GM18951 (cell line): Measurements from ENCODE around the gene CGREF1.
"Not testable (repeated sequence)": the region's sequence is repeated elsewhere in the genome, so short reads cannot be mapped to it uniquely, and the experiment has no call there.

ENCODE experiments used
- POLR2A ChIP-seq: IDR thresholded peaks from 4 replicates; pipeline ENCODE4 v1.6.1; 2011; ENCODE audit warnings: mild to moderate bottlenecking; ENCODE audit not compliant: insufficient read length, insufficient read depth; ENCODE audit errors: extremely low read depth
- in situ Hi-C: fragments of 300-500 bp; cut with MboI; formaldehyde crosslinking; loops from one replicate; pipeline ENCODE4 v1.12.0; 2022; ENCODE audit warnings: low sequenced_read_pairs, mixed read lengths, inconsistent platforms; ENCODE audit not compliant: unreplicated experiment

The CGREF1 gene

GRCh38 chr2:27133195-27133875 is 14.4 kb upstream of the CGREF1 start:
- in situ Hi-C loops: no loop called here
- TF ChIP-seq POLR2A: no peak

GRCh38 chr2:27131429-27131828 is 12.5 kb upstream of the CGREF1 start:
- no peak for TF ChIP-seq POLR2A
- in situ Hi-C loops: no loop called here

GRCh38 chr2:27130396-27130795 is 11.5 kb upstream of the CGREF1 start:
- in situ Hi-C loops: no loop called here
- no peak for TF ChIP-seq POLR2A

GRCh38 chr2:27128668-27129571 is 10.0 kb upstream of the CGREF1 start:
- in situ Hi-C loops: no loop called here
- TF ChIP-seq POLR2A: no peak

- in situ Hi-C loops: no loop called here
- no peak for TF ChIP-seq POLR2A
These were observed 9.1 kb upstream of the CGREF1 start for GRCh38 chr2:27127883-27128667.

- in situ Hi-C loops: no loop called here
- TF ChIP-seq POLR2A: no peak
These were observed 7.4 kb upstream of the CGREF1 start for GRCh38 chr2:27126252-27126710.

- no peak for TF ChIP-seq POLR2A
These were observed 6.2 kb upstream of the CGREF1 start for GRCh38 chr2:27125104-27125503.

GRCh38 chr2:27123302-27124150 is 4.6 kb upstream of the CGREF1 start, which contains the start of gene ABHD1:
Gene ABHD1, plus strand, starts transcription at chr2:27123815. Its CDS starts 134 bp downstream, at chr2:27123949.
- in situ Hi-C loops: no loop called here
- no peak for TF ChIP-seq POLR2A

More at GRCh38 chr2:27125104-27125503, 6.2 kb upstream of the CGREF1 start:
- in situ Hi-C loops: no loop called here

- TF ChIP-seq POLR2A: no peak
- in situ Hi-C loops: no loop called here
These were observed 3.9 kb upstream of the CGREF1 start for GRCh38 chr2:27122791-27123190.

- in situ Hi-C loops: no loop called here
- no peak for TF ChIP-seq POLR2A
These were observed 3.0 kb upstream of the CGREF1 start for GRCh38 chr2:27121906-27122305.

GRCh38 chr2:27119330-27119670 is 372 bp upstream of the CGREF1 start:
- in situ Hi-C loops: not testable (repeated sequence)

- in situ Hi-C loops: no loop called here
- no peak for TF ChIP-seq POLR2A
These were observed 868 bp downstream of the CGREF1 start for GRCh38 chr2:27117995-27118524.
